Mucosa of stomach (tissue), 1 donor: ENCODE measurements around the gene TRAPPC4.
"Not testable (repeated sequence)": the region's sequence is repeated elsewhere in the genome, so short reads cannot be mapped to it uniquely, and the experiment has no call there.

Experiments used
- H3K27me3 ChIP-seq: one replicate; pipeline ENCODE4 v1.7.0; 2013; ENCODE audit warnings: mild to moderate bottlenecking, low read length; ENCODE audit not compliant: control insufficient read depth, insufficient read depth
- H3K36me3 ChIP-seq: one replicate; pipeline ENCODE4 v1.7.0; 2013; ENCODE audit warnings: low read length; ENCODE audit not compliant: control insufficient read depth, insufficient read depth
- H3K4me1 ChIP-seq: one replicate; pipeline ENCODE4 v1.7.0; 2013; ENCODE audit warnings: mild to moderate bottlenecking, low read length; ENCODE audit not compliant: control insufficient read depth, insufficient read depth
- H3K4me3 ChIP-seq: one replicate; pipeline ENCODE4 v1.7.0; 2013; ENCODE audit warnings: low read length
- H3K9ac ChIP-seq: one replicate; pipeline ENCODE4 v1.7.0; 2013; ENCODE audit warnings: mild to moderate bottlenecking, low read length, moderate library complexity
- H3K9me3 ChIP-seq: one replicate; pipeline ENCODE4 v1.7.0; 2013; ENCODE audit warnings: mild to moderate bottlenecking, low read length, moderate library complexity; ENCODE audit not compliant: control insufficient read depth
- donor health status: Pancreatic carcinoma.

Gene TRAPPC4, protein sequence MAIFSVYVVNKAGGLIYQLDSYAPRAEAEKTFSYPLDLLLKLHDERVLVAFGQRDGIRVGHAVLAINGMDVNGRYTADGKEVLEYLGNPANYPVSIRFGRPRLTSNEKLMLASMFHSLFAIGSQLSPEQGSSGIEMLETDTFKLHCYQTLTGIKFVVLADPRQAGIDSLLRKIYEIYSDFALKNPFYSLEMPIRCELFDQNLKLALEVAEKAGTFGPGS

DNA sequence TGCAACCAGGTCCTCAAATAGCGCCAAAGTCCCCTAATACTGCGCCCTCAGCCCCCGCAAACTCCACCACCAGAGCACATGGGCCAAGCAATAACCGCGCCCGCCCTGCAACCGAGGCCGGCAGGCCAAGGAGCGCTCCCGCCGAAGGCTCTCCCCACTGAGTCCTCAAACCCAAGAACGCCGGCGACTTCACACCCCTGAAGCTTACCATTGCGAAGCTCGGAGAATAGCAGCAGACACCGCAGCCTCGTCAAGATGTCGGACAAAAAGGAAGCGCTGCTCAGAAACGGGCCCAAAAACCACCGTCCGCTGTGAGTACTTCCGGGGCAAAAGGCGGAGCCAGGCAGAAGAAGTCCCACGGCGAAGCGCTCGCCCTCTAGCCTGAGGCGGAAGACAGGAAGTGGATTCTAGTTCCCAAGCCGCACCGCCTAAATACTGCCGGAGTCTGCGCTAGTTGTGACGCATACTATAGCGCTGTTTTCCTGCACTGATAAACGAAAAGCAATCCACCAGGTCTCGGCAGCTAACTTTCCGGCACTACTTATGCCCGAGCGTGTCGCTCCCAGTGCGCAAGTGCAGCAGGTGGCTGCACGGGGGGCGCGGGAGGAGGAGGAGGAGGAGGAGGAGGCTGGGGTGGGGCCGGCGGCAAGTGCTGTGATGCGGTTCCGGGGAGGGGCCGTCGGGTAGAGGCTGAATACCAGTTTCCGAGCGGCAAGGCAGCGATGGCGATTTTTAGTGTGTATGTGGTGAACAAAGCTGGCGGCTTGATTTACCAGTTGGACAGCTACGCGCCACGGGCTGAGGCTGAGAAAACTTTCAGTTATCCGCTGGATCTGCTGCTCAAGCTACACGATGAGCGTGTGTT is at the start of gene TRAPPC4, which contains the start of gene RPS25:
Gene TRAPPC4, plus strand, starts transcription at position 693 of the 865 bp plus-strand sequence. Its CDS starts 30 bp downstream, at position 723.
Gene RPS25, minus strand, starts transcription at position 270 of the 865 bp plus-strand sequence. Its CDS starts 59 bp downstream, at position 211.
- peak within 1 kb of the TSS; percentile 92 for H3K4me3 ChIP-seq
- no peaks in the 10 kb centered on the region for H3K9me3 ChIP-seq
- H3K27me3 ChIP-seq = no peaks in the 10 kb centered on the region
- H3K36me3 ChIP-seq = peaks cover 14% of the 10 kb centered on the region
- peak within 1 kb of the TSS; percentile 97 for H3K9ac ChIP-seq
- H3K4me1 ChIP-seq = peaks cover 35% of the 10 kb centered on the region

DNA sequence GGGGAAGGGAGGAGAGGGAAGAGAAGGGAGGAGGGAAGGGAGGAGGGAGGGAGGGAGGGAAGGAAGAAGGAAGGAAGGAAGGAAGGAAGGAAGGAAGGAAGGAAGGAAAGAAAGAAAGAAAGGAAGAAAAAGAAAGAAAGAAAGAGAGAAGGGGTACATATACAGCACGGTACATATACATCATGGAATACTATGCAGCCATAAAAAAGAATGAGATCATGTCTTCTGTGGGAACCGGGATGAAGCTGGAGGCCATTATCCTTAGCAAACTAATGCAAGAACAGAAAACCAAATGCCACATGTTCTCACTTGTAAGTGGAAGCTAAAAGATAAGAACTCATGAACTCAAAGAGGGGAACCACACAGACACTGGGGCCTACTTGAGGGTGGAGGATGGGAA is 49.1 kb upstream of the TRAPPC4 start:
- not testable (repeated sequence) for H3K9ac ChIP-seq, H3K36me3 ChIP-seq, H3K9me3 ChIP-seq, H3K4me3 ChIP-seq, H3K27me3 ChIP-seq, H3K4me1 ChIP-seq

DNA sequence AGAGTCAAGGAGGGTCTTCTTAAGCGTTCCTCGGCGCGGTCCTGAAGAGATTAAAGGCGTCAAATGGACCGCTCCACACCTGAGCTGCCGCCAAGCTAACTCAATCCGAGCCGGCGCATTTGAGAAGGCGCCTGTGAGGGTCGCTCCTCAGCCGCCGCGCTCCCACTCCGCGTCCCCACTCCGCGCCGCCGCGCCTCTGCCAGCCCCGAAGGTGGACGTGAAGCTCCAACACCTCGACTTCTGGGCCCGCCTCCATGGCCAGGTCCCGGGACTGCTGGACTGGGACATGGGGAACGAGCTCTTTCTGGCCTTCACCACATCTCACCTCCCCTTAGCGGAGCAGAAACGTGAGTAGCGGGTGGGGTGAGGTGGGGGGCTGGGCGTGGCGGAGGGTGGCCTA is 46.9 kb upstream of the TRAPPC4 start, which contains the start of gene FOXR1:
Gene FOXR1, plus strand, starts transcription at position 116 of the 400 bp plus-strand sequence. Its CDS starts 171 bp downstream, at position 287.
- Histone ChIP-seq H3K4me1 (no peaks in the 10 kb centered on the region), H3K4me3 (no peak within 1 kb of the TSS), H3K36me3 (no peaks in the 10 kb centered on the region), H3K27me3 (no peaks in the 10 kb centered on the region), H3K9me3 (no peaks in the 10 kb centered on the region), H3K9ac (no peak within 1 kb of the TSS)

DNA sequence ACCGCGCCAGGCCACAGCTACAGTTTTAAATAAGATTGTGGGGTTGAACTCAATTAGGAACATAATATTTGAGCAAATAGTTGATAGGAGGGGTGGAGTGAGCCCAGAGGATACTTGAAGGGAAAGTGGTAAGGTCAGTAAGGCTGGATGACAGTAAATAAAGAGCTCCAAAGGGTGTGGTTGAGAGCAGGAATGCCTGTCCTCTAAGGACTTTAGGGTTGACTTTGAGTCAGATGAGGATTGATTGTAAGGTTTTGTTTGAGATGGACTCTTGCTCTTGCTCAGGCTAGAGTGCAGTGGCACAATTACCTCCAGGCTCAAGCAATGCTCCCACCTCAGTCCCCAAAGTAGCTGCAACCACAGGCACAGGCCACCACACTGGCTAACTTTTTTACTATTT is 44.6 kb upstream of the TRAPPC4 start:
- no peaks in the 10 kb centered on the region for H3K9me3 ChIP-seq
- H3K36me3 ChIP-seq = no peaks in the 10 kb centered on the region
- no peaks in the 10 kb centered on the region for H3K27me3 ChIP-seq
- H3K4me3 ChIP-seq = no peak overlapping the region
- no peak overlapping the region for H3K9ac ChIP-seq
- H3K4me1 ChIP-seq = no peaks in the 10 kb centered on the region

DNA sequence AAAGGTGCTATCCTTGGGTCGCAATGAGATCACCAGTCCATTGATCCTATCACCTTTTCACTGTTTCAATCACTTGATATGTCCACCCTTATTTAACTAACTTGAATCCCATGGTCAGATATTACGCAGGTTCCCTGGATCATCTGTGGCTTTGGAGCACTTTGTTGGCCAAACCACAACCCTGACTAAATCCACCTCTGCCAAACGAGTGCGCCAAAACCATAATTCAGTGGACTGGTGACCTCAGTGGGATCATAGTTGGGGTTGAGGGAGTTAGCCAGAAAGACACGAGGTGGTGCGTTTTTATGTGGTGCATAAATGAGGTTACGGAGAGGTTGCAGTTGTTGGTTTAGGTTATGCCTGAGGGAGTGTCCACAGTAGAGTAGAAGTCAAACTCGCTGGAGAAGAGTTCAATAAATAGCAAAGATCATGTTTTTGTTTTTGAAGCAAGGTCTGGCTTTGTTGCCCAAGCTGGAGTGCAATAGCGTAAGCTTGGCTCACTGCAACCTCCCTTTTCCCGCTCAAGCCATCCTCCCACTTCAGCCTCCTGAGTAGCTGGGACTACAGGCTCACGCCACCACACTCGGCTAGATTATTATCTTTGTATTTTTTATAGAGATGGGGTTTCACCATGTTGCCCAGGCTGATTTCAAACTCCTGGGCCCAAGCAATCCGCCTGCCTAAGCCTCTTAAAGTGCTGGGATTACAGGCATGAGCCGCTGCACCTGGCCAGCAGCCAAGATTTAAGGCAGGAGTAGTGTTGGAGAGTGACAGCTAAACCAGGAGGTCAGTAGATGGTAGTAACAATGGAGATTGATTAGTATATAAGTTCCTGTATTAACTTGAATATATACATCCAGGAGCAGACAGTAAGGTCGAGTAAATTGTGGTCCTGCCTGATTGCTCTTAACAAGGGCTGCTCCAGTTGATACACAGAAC is 42.5 kb upstream of the TRAPPC4 start:
- Histone ChIP-seq H3K4me1 (peaks cover 7% of the 10 kb centered on the region), H3K4me3 (no peak overlapping the region), H3K9ac (no peak overlapping the region), H3K36me3 (no peaks in the 10 kb centered on the region), H3K27me3 (peaks cover 8% of the 10 kb centered on the region), H3K9me3 (no peaks in the 10 kb centered on the region)

DNA sequence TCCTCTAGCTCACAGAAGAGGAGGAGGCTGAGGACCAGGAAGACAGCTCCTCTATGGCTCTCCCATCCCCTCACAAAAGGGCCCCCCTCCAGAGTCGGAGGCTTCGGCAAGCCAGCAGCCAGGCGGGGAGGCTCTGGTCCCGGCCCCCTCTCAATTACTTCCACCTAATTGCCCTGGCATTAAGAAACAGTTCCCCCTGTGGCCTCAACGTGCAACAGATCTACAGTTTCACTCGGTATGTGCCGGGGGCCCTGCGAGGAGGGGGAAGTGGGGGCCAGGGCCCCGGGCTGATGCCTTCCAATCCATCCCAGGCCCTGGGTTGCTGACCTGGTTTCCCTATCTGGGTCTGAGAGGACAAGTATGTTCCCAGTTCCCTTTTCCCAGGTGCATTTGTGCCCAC is 39.1 kb upstream of the TRAPPC4 start:
- Histone ChIP-seq H3K27me3 (peaks cover 9% of the 10 kb centered on the region), H3K36me3 (no peaks in the 10 kb centered on the region), H3K9ac (no peak overlapping the region), H3K4me3 (no peak overlapping the region), H3K9me3 (no peaks in the 10 kb centered on the region), H3K4me1 (peaks cover 7% of the 10 kb centered on the region)

DNA sequence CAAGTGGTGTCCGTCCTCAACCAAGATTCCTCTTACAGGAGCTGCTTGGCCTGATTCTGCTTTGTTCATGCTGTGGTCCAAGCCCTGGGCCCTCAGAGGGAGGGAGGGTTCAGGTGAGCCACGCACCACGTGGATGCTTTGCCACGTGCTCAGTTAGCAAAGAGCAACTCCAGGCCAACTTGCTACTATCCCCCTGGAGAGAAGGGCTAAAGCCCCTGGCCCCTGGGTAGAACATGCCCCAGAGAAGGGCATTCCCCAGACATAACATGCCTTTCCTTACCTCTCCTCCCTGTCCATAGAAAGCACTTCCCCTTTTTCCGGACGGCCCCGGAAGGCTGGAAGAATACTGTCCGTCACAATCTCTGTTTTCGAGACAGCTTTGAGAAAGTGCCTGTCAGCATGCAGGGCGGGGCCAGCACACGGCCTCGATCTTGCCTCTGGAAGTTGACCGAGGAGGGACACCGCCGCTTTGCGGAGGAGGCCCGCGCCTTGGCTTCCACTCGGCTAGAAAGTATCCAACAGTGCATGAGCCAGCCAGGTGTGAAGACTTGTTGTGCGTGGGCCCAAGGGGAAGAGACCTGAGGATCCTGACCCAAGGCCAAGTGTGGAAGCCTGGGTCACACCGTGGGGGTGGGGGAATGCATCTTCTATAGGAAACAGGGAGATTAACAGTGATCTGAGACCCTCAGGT is 38.2 kb upstream of the TRAPPC4 start:
- Histone ChIP-seq H3K9me3 (no peaks in the 10 kb centered on the region), H3K27me3 (peaks cover 9% of the 10 kb centered on the region), H3K36me3 (no peaks in the 10 kb centered on the region), H3K4me1 (peaks cover 7% of the 10 kb centered on the region), H3K4me3 (no peak overlapping the region), H3K9ac (no peak overlapping the region)

DNA sequence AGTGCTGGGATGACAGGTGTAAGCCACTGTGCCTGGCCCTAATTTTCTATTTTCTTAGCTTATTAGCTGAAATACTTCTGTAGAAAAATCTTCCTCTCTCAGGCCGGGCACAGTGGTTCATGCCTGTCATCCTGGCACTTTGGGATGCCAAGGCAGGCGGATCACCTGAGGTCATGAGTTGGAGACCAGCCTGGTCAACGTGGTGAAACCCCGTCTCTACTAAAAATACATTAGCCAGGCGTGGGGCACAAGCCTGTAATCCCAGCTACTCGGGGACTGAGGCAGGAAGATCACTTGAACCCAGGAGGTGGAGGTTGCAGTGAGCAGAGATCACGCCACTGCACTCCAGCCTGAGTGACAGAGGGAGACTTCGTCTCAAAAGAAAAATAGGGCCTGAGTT is 34.2 kb upstream of the TRAPPC4 start:
- H3K27me3 ChIP-seq, H3K36me3 ChIP-seq: not testable (repeated sequence)

DNA sequence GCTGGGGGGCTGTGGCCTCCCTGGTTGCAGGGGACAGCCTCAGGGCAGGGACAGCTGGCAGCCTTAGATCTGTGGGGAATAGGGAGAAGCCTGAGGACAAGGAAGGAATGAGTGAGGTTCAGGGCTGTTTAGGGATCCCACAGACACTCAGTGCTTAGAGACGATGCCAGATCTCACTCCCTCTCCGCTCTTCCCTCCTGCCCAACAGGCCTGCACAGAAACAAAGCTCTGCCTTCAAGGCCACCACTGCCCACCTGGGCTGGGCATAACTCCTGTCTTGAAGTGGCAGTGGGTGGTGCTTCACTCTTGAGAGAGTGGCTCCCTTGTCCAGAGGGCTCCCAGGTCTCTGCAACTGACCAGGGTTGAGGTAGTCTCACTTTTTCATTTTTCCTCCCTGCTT is 33.7 kb upstream of the TRAPPC4 start:
- Histone ChIP-seq H3K9me3 (no peaks in the 10 kb centered on the region), H3K4me1 (peaks cover 7% of the 10 kb centered on the region), H3K36me3 (no peaks in the 10 kb centered on the region), H3K9ac (no peak overlapping the region), H3K4me3 (no peak overlapping the region), H3K27me3 (peaks cover 9% of the 10 kb centered on the region)

More for the DNA sequence above, 34.2 kb upstream of the TRAPPC4 start:
- not testable (repeated sequence) for H3K4me3 ChIP-seq, H3K9ac ChIP-seq, H3K9me3 ChIP-seq, H3K4me1 ChIP-seq

DNA sequence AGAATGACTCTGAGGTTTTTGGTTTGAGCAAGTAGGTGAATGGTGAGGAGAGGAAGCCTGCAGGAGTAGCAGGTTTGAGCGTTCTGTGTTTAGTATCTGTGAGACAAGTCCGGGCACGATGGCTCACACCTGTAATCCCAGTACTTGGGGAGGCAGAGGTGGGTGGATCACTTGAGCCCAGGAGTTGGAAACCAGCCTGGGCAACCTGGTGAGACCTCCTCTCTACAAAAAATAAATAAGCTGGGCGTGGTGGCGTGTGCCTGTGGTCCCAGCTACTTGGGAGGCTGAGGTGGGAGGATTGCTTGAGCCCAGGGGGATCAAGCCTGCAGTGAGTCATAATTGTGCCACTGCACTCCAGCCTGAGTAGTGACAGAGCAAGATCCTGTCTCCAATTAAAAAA is 30.3 kb upstream of the TRAPPC4 start:
- H3K4me3 ChIP-seq = no peak overlapping the region
- H3K9ac ChIP-seq = no peak overlapping the region
- H3K27me3 ChIP-seq = no peaks in the 10 kb centered on the region
- H3K4me1 ChIP-seq = no peaks in the 10 kb centered on the region
- H3K36me3 ChIP-seq = no peaks in the 10 kb centered on the region
- H3K9me3 ChIP-seq = no peaks in the 10 kb centered on the region

DNA sequence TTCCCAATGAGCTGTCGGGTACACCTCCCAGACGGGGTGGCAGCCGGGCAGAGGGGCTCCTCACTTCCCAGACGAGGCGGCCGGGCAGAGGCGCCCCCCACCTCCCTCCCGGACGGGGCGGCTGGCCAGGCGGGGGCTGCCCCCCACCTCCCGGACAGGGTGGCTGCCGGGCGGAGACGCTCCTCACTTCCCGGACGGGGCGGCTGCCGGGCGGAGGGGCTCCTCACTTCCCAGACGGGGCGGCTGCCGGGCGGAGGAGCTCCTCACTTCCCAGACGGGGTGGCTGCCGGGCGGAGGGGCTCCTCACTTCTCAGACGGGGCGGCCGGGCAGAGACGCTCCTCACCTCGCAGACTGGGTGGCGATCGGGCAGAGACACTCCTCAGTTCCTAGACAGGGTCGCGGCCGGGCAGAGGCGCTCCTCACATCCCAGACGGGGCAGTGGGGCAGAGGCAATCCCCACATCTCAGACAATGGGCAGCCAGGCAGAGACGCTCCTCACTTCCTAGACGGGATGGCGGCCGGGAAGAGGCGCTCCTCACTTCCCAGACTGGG is 27.0 kb upstream of the TRAPPC4 start:
- not testable (repeated sequence) for H3K27me3 ChIP-seq, H3K4me1 ChIP-seq, H3K4me3 ChIP-seq, H3K9ac ChIP-seq, H3K36me3 ChIP-seq, H3K9me3 ChIP-seq
